HepG2 (cell line): Measurements from ENCODE around the gene LRRC45. TPM values are rescaled to one million over a fixed set of nuclear protein-coding genes. Genes with fewer than 3 reads are reported as not detected.
A peak's percentile ranks its signal among the peaks of the same experiment; 100 is the strongest.

ENCODE experiments used
- AFF4 ChIP-seq: sonication (generic); formaldehyde crosslinking; IDR thresholded peaks from 2 replicates; pipeline ENCODE4 v1.4.0; 2020; ENCODE audit warnings: missing genetic modification reagents
- ISL2 ChIP-seq: sonication (generic); formaldehyde crosslinking; IDR thresholded peaks from 2 replicates; pipeline ENCODE4 v1.5.0; 2020; ENCODE audit warnings: missing genetic modification reagents
- NFKBIZ ChIP-seq: IDR thresholded peaks from 2 replicates; pipeline ENCODE4 v1.6.1; 2018; ENCODE audit warnings: missing genetic modification reagents, missing compliant biosample characterization
- PCBP2 ChIP-seq: fragments of 200-400 bp; formaldehyde crosslinking; optimal IDR thresholded peaks from 2 replicates; pipeline ENCODE3; 2018; ENCODE audit warnings: low read length, low read depth; ENCODE audit not compliant: poor library complexity, severe bottlenecking
- REPIN1 ChIP-seq: sonication (generic); formaldehyde crosslinking; IDR thresholded peaks from 2 replicates; pipeline ENCODE4 v1.8.0; 2022; ENCODE audit warnings: missing genetic modification reagents, low read depth, mild to moderate bottlenecking, borderline replicate concordance
- SAP130 ChIP-seq: IDR thresholded peaks from 2 replicates; pipeline ENCODE4 v1.6.1; 2016; ENCODE audit warnings: low read depth
- ZFP1 ChIP-seq: IDR thresholded peaks from 2 replicates; pipeline ENCODE4 v1.6.1; 2016
- ZFP36 ChIP-seq: fragments of 150-350 bp; IDR thresholded peaks from 2 replicates; pipeline ENCODE4 v1.6.1; 2018; ENCODE audit warnings: borderline replicate concordance, low read length, low read depth; ENCODE audit not compliant: partially characterized antibody
- ZMAT5 ChIP-seq: sonication (generic); formaldehyde crosslinking; IDR thresholded peaks from 2 replicates; pipeline ENCODE4 v1.5.0; 2020; ENCODE audit warnings: mild to moderate bottlenecking, low read depth, missing genetic modification reagents, borderline replicate concordance
- ZNF17 ChIP-seq: sonication (generic); formaldehyde crosslinking; IDR thresholded peaks from 2 replicates; pipeline ENCODE4 v1.5.0; 2020; ENCODE audit warnings: mild to moderate bottlenecking, missing genetic modification reagents
- ZNF331 ChIP-seq: sonication (generic); formaldehyde crosslinking; IDR thresholded peaks from 2 replicates; pipeline ENCODE4 v1.4.0; 2020; ENCODE audit warnings: missing genetic modification reagents
- ZNF33A ChIP-seq: sonication (generic); formaldehyde crosslinking; IDR thresholded peaks from 2 replicates; pipeline ENCODE4 v1.5.1; 2020; ENCODE audit warnings: missing genetic modification reagents, mild to moderate bottlenecking, moderate library complexity, borderline replicate concordance
- ZNF543 ChIP-seq: sonication (generic); formaldehyde crosslinking; IDR thresholded peaks from 2 replicates; pipeline ENCODE4 v1.4.0; 2020; ENCODE audit warnings: mild to moderate bottlenecking, missing genetic modification reagents
- ZNF549 ChIP-seq: sonication (generic); formaldehyde crosslinking; IDR thresholded peaks from 2 replicates; pipeline ENCODE4 v1.5.0; 2020; ENCODE audit warnings: missing genetic modification reagents
- ZNF747 ChIP-seq: sonication (generic); formaldehyde crosslinking; IDR thresholded peaks from 2 replicates; pipeline ENCODE4 v1.8.1; 2023; ENCODE audit warnings: missing genetic modification reagents, mild to moderate bottlenecking, borderline replicate concordance
- polyA plus RNA-seq, 8 experiments: library from polyadenylated mRNA; depleted of rRNA in 3 of 8; stranded (reverse) in 7 of 8; unstranded in 1 of 8; fragments of >200 nt; fragmentation: Illumina TruSeq in 4 of 8; extraction: Trizol in 4 of 8; gene quantifications; 2 replicates each; pipeline versions ENCODE4 v1.2.1 to v1.2.3, GENCODE V29; 2011 to 2016; ENCODE audit warnings: low read depth in 4 of 8, missing spikeins in 1 of 8, mixed read lengths in 1 of 8; ENCODE audit not compliant: insufficient read depth in 1 of 8
- total RNA-seq, 5 experiments: library from RNA; depleted of rRNA; stranded (reverse); fragments of >200 nt; fragmentation: Illumina TruSeq; extraction: Trizol; gene quantifications; 2 replicates each; pipeline ENCODE4 v1.2.3, GENCODE V29; 2016; ENCODE audit warnings: low read depth in 1 of 5
- TF ChIP-seq, protein P1 (sequence below): sonication (generic); formaldehyde crosslinking; IDR thresholded peaks from 2 replicates; pipeline ENCODE4 v1.8.0; 2022; ENCODE audit warnings: mild to moderate bottlenecking, missing genetic modification reagents
- TF ChIP-seq, protein P2 (sequence below): sonication (generic); formaldehyde crosslinking; IDR thresholded peaks from 2 replicates; pipeline ENCODE4 v1.5.1; 2020; ENCODE audit warnings: missing genetic modification reagents, mild to moderate bottlenecking, borderline replicate concordance
- TF ChIP-seq, protein P3 (sequence below): sonication (generic); formaldehyde crosslinking; IDR thresholded peaks from 2 replicates; pipeline ENCODE4 v1.5.0; 2020; ENCODE audit warnings: mild to moderate bottlenecking, missing genetic modification reagents, moderate library complexity

Gene LRRC45
- total and polyA plus RNA-seq, 2 of the 13 experiments (the other 11 are each of a cell fraction or from before 2014, with no cell fraction given) = 11.6 to 48.1 TPM

- TF ChIP-seq AFF4 (CRISPR knock-in tag) = no peak; the same call in none of the 2 replicates
- no peak for TF ChIP-seq PCBP2
- TF ChIP-seq ZNF17 = peak; percentile 72
- TF ChIP-seq, protein P1, sequence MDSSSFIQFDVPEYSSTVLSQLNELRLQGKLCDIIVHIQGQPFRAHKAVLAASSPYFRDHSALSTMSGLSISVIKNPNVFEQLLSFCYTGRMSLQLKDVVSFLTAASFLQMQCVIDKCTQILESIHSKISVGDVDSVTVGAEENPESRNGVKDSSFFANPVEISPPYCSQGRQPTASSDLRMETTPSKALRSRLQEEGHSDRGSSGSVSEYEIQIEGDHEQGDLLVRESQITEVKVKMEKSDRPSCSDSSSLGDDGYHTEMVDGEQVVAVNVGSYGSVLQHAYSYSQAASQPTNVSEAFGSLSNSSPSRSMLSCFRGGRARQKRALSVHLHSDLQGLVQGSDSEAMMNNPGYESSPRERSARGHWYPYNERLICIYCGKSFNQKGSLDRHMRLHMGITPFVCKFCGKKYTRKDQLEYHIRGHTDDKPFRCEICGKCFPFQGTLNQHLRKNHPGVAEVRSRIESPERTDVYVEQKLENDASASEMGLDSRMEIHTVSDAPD (CRISPR knock-in tag) = peak; percentile 92
- TF ChIP-seq ZNF33A = peak; percentile 93
- no peak for TF ChIP-seq ZFP36
- peak; percentile 79 for TF ChIP-seq ISL2 (CRISPR knock-in tag)
- 0 out of 2 replicates have a peak, but pooled peaks have one; percentile 72 for TF ChIP-seq ZNF549 (CRISPR knock-in tag)
- peak; percentile 99 for TF ChIP-seq ZNF747 (CRISPR knock-in tag)
- TF ChIP-seq ZMAT5 = peak; percentile 90; the same call in 1 of the 2 replicates
- TF ChIP-seq ZNF331 = peak; percentile 92
- TF ChIP-seq NFKBIZ (CRISPR knock-in tag) = peak; percentile 60
- TF ChIP-seq, protein P2, sequence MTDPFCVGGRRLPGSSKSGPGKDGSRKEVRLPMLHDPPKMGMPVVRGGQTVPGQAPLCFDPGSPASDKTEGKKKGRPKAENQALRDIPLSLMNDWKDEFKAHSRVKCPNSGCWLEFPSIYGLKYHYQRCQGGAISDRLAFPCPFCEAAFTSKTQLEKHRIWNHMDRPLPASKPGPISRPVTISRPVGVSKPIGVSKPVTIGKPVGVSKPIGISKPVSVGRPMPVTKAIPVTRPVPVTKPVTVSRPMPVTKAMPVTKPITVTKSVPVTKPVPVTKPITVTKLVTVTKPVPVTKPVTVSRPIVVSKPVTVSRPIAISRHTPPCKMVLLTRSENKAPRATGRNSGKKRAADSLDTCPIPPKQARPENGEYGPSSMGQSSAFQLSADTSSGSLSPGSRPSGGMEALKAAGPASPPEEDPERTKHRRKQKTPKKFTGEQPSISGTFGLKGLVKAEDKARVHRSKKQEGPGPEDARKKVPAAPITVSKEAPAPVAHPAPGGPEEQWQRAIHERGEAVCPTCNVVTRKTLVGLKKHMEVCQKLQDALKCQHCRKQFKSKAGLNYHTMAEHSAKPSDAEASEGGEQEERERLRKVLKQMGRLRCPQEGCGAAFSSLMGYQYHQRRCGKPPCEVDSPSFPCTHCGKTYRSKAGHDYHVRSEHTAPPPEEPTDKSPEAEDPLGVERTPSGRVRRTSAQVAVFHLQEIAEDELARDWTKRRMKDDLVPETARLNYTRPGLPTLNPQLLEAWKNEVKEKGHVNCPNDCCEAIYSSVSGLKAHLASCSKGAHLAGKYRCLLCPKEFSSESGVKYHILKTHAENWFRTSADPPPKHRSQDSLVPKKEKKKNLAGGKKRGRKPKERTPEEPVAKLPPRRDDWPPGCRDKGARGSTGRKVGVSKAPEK (CRISPR knock-in tag) = peak; percentile 78; the same call in 1 of the 2 replicates
- TF ChIP-seq, protein P3, sequence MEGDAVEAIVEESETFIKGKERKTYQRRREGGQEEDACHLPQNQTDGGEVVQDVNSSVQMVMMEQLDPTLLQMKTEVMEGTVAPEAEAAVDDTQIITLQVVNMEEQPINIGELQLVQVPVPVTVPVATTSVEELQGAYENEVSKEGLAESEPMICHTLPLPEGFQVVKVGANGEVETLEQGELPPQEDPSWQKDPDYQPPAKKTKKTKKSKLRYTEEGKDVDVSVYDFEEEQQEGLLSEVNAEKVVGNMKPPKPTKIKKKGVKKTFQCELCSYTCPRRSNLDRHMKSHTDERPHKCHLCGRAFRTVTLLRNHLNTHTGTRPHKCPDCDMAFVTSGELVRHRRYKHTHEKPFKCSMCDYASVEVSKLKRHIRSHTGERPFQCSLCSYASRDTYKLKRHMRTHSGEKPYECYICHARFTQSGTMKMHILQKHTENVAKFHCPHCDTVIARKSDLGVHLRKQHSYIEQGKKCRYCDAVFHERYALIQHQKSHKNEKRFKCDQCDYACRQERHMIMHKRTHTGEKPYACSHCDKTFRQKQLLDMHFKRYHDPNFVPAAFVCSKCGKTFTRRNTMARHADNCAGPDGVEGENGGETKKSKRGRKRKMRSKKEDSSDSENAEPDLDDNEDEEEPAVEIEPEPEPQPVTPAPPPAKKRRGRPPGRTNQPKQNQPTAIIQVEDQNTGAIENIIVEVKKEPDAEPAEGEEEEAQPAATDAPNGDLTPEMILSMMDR (CRISPR knock-in tag) = no peak; the same call in 1 of the 2 replicates
- peak; percentile 44; the same call in 1 of the 2 replicates for TF ChIP-seq ZFP1 (CRISPR knock-in tag)
- TF ChIP-seq REPIN1 (CRISPR knock-in tag) = peak; percentile 96
- peak; percentile 83 for TF ChIP-seq SAP130
- peak; percentile 87 for TF ChIP-seq ZNF543
These were observed 30.6 kb upstream of the LRRC45 start (continued) for GRCh38 chr17:81992306-81993102.
